Measurements from ENCODE around the gene NUP155. TPM values are rescaled to one million over a fixed set of nuclear protein-coding genes. Genes with fewer than 3 reads are reported as not detected.
A peak's percentile ranks its signal among the peaks of the same experiment; 100 is the strongest.

The NUP155 gene
- polyA plus RNA-seq, 4 donors = 1.1 to 16.7 (median 4.6) TPM

GRCh38 chr5:37255774-37256358 lies 115.0 kb downstream of the NUP155 start:
- WGBS, 3 donors = 86 to 93% (median 90%) methylated on average over 4 of the region's 4 CpGs
- FAIRE-seq (no peak), DNase-seq (no peak)
- H3K27ac ChIP-seq (ENCODE audit: low read depth in 1 of 3, low read length in 2 of 3) = no peak overlapping the region
- no peaks in the 10 kb centered on the region for H3K27me3 ChIP-seq (ENCODE audit: control insufficient read depth in 3 of 3, insufficient read depth in 3 of 3, low read length in 3 of 3)
- H3K4me1 ChIP-seq (ENCODE audit: control insufficient read depth in 3 of 3, insufficient read depth in 2 of 3, low read depth in 1 of 3, low read length in 2 of 3) = no peaks in the 10 kb centered on the region
- H3K36me3 ChIP-seq (ENCODE audit: control insufficient read depth in 3 of 3, insufficient read depth in 2 of 3, low read depth in 1 of 3, low read length in 3 of 3) = peaks cover 0 to 2% (median 0%) of the 10 kb centered on the region in 3 donors
- H3K4me3 ChIP-seq (ENCODE audit: low read depth in 1 of 3, low read length in 3 of 3) = no peak overlapping the region
- peaks cover 0 to 8% of the 10 kb centered on the region in 2 donors for H3K9me3 ChIP-seq (ENCODE audit: control insufficient read depth in 2 of 2, insufficient read depth in 1 of 2, low read depth in 1 of 2, low read length in 1 of 2)

- Histone ChIP-seq H3K4me1 (ENCODE audit: control insufficient read depth in 3 of 3, insufficient read depth in 2 of 3, low read depth in 1 of 3, low read length in 2 of 3) (no peaks in the 10 kb centered on the region), H3K27me3 (ENCODE audit: control insufficient read depth in 3 of 3, insufficient read depth in 3 of 3, low read length in 3 of 3) (no peaks in the 10 kb centered on the region), H3K27ac (ENCODE audit: low read depth in 1 of 3, low read length in 2 of 3) (no peak overlapping the region), H3K4me3 (ENCODE audit: low read depth in 1 of 3, low read length in 3 of 3) (no peak overlapping the region), H3K36me3 (ENCODE audit: control insufficient read depth in 3 of 3, insufficient read depth in 2 of 3, low read depth in 1 of 3, low read length in 3 of 3) (peaks cover 0 to 2% (median 0%) of the 10 kb centered on the region in 3 donors), H3K9me3 (ENCODE audit: control insufficient read depth in 2 of 2, insufficient read depth in 1 of 2, low read depth in 1 of 2, low read length in 1 of 2) (peaks cover 0 to 8% of the 10 kb centered on the region in 2 donors)
- no peak for FAIRE-seq
- DNase-seq = no peak
- whole genome bisulfite sequencing, 3 donors = 92 to 100% (median 96%) methylated on average over 1 of the region's 1 CpG
Measured at GRCh38 chr5:37254581-37254980, 116.3 kb downstream of the NUP155 start.

- no peak overlapping the region for H3K4me3 ChIP-seq (ENCODE audit: low read depth in 1 of 3, low read length in 3 of 3)
- H3K27me3 ChIP-seq (ENCODE audit: control insufficient read depth in 3 of 3, insufficient read depth in 3 of 3, low read length in 3 of 3) = no peaks in the 10 kb centered on the region
- DNase-seq = no peak
- H3K9me3 ChIP-seq (ENCODE audit: control insufficient read depth in 2 of 2, insufficient read depth in 1 of 2, low read depth in 1 of 2, low read length in 1 of 2) = peaks cover 0 to 8% of the 10 kb centered on the region in 2 donors
- FAIRE-seq = no peak
- no peaks in the 10 kb centered on the region for H3K4me1 ChIP-seq (ENCODE audit: control insufficient read depth in 3 of 3, insufficient read depth in 2 of 3, low read depth in 1 of 3, low read length in 2 of 3)
- no peaks in the 10 kb centered on the region for H3K36me3 ChIP-seq (ENCODE audit: control insufficient read depth in 3 of 3, insufficient read depth in 2 of 3, low read depth in 1 of 3, low read length in 3 of 3)
- H3K27ac ChIP-seq (ENCODE audit: low read depth in 1 of 3, low read length in 2 of 3) = no peak overlapping the region
Measured at GRCh38 chr5:37251665-37252064, 119.2 kb downstream of the NUP155 start.

- 71 to 75% (median 73%) methylated on average over 10 of the region's 10 CpGs for WGBS, 3 donors
- no peaks in the 10 kb centered on the region for H3K27me3 ChIP-seq (ENCODE audit: control insufficient read depth in 3 of 3, insufficient read depth in 3 of 3, low read length in 3 of 3)
- H3K9me3 ChIP-seq (ENCODE audit: control insufficient read depth in 2 of 2, insufficient read depth in 1 of 2, low read depth in 1 of 2, low read length in 1 of 2) = peaks cover 0 to 8% of the 10 kb centered on the region in 2 donors
- H3K36me3 ChIP-seq (ENCODE audit: control insufficient read depth in 3 of 3, insufficient read depth in 2 of 3, low read depth in 1 of 3, low read length in 3 of 3) = peaks cover 0 to 3% (median 0%) of the 10 kb centered on the region in 3 donors
- peak overlapping the region in 2 of 3 donors; percentile 60 to 90 for H3K27ac ChIP-seq (ENCODE audit: low read depth in 1 of 3, low read length in 2 of 3)
- FAIRE-seq (no peak), DNase-seq (no peak)
- no peaks in the 10 kb centered on the region for H3K4me1 ChIP-seq (ENCODE audit: control insufficient read depth in 3 of 3, insufficient read depth in 2 of 3, low read depth in 1 of 3, low read length in 2 of 3)
- H3K4me3 ChIP-seq (ENCODE audit: low read depth in 1 of 3, low read length in 3 of 3) = peak overlapping the region; percentile 75 to 97 (median 94)
Measured at GRCh38 chr5:37249815-37250164, 121.1 kb downstream of the NUP155 start.

GRCh38 chr5:37248970-37249814 lies 121.7 kb downstream of the NUP155 start, which contains the start of gene CPLANE1:
Gene CPLANE1, minus strand, starts transcription at chr5:37249376. Its CDS starts 1,678 bp downstream, at chr5:37247698.
- no peaks in the 10 kb centered on the region for H3K27me3 ChIP-seq (ENCODE audit: control insufficient read depth in 3 of 3, insufficient read depth in 3 of 3, low read length in 3 of 3)
- H3K9me3 ChIP-seq (ENCODE audit: control insufficient read depth in 2 of 2, insufficient read depth in 1 of 2, low read depth in 1 of 2, low read length in 1 of 2) = peaks cover 0 to 4% of the 10 kb centered on the region in 2 donors
- peaks cover 0 to 5% (median 0%) of the 10 kb centered on the region in 3 donors for H3K36me3 ChIP-seq (ENCODE audit: control insufficient read depth in 3 of 3, insufficient read depth in 2 of 3, low read depth in 1 of 3, low read length in 3 of 3)
- FAIRE-seq (no peak), DNase-seq (peak; percentile 52 to 90)
- H3K4me3 ChIP-seq (ENCODE audit: low read depth in 1 of 3, low read length in 3 of 3) = peak within 1 kb of the TSS; percentile 75 to 97 (median 94)
- H3K27ac ChIP-seq (ENCODE audit: low read depth in 1 of 3, low read length in 2 of 3) = peak within 1 kb of the TSS; percentile 37 to 92 (median 90)
- 1 to 2% (median 1%) methylated on average over 48 to 88 of the region's 88 CpGs for WGBS, 3 donors
- no peaks in the 10 kb centered on the region for H3K4me1 ChIP-seq (ENCODE audit: control insufficient read depth in 3 of 3, insufficient read depth in 2 of 3, low read depth in 1 of 3, low read length in 2 of 3)

- FAIRE-seq = no peak
- no peak for DNase-seq
- H3K4me1 ChIP-seq (ENCODE audit: control insufficient read depth in 3 of 3, insufficient read depth in 2 of 3, low read depth in 1 of 3, low read length in 2 of 3) = no peaks in the 10 kb centered on the region
- 4 to 9% (median 7%) methylated on average over 19 of the region's 19 CpGs for WGBS, 3 donors
- no peaks in the 10 kb centered on the region for H3K27me3 ChIP-seq (ENCODE audit: control insufficient read depth in 3 of 3, insufficient read depth in 3 of 3, low read length in 3 of 3)
- peak overlapping the region; percentile 75 to 97 (median 94) for H3K4me3 ChIP-seq (ENCODE audit: low read depth in 1 of 3, low read length in 3 of 3)
- H3K9me3 ChIP-seq (ENCODE audit: control insufficient read depth in 2 of 2, insufficient read depth in 1 of 2, low read depth in 1 of 2, low read length in 1 of 2) = no peaks in the 10 kb centered on the region
- peaks cover 0 to 8% (median 0%) of the 10 kb centered on the region in 3 donors for H3K36me3 ChIP-seq (ENCODE audit: control insufficient read depth in 3 of 3, insufficient read depth in 2 of 3, low read depth in 1 of 3, low read length in 3 of 3)
- H3K27ac ChIP-seq (ENCODE audit: low read depth in 1 of 3, low read length in 2 of 3) = peak overlapping the region; percentile 37 to 92 (median 90)
Measured at GRCh38 chr5:37248421-37248969, 122.4 kb downstream of the NUP155 start.

- FAIRE-seq (no peak), DNase-seq (no peak)
- 77 to 83% (median 81%) methylated on average over 4 of the region's 4 CpGs for WGBS, 3 donors
- Histone ChIP-seq H3K4me3 (ENCODE audit: low read depth in 1 of 3, low read length in 3 of 3) (no peak overlapping the region), H3K4me1 (ENCODE audit: control insufficient read depth in 3 of 3, insufficient read depth in 2 of 3, low read depth in 1 of 3, low read length in 2 of 3) (no peaks in the 10 kb centered on the region), H3K27ac (ENCODE audit: low read depth in 1 of 3, low read length in 2 of 3) (no peak overlapping the region), H3K36me3 (ENCODE audit: control insufficient read depth in 3 of 3, insufficient read depth in 2 of 3, low read depth in 1 of 3, low read length in 3 of 3) (peaks cover 0 to 12% (median 0%) of the 10 kb centered on the region in 3 donors), H3K27me3 (ENCODE audit: control insufficient read depth in 3 of 3, insufficient read depth in 3 of 3, low read length in 3 of 3) (no peaks in the 10 kb centered on the region), H3K9me3 (ENCODE audit: control insufficient read depth in 2 of 2, insufficient read depth in 1 of 2, low read depth in 1 of 2, low read length in 1 of 2) (no peaks in the 10 kb centered on the region)
Measured at GRCh38 chr5:37247496-37247895, 123.4 kb downstream of the NUP155 start.

- FAIRE-seq = no peak
- Histone ChIP-seq H3K9me3 (ENCODE audit: control insufficient read depth in 2 of 2, insufficient read depth in 1 of 2, low read depth in 1 of 2, low read length in 1 of 2) (no peaks in the 10 kb centered on the region), H3K4me1 (ENCODE audit: control insufficient read depth in 3 of 3, insufficient read depth in 2 of 3, low read depth in 1 of 3, low read length in 2 of 3) (no peaks in the 10 kb centered on the region), H3K27ac (ENCODE audit: low read depth in 1 of 3, low read length in 2 of 3) (no peak overlapping the region), H3K4me3 (ENCODE audit: low read depth in 1 of 3, low read length in 3 of 3) (no peak overlapping the region), H3K27me3 (ENCODE audit: control insufficient read depth in 3 of 3, insufficient read depth in 3 of 3, low read length in 3 of 3) (no peaks in the 10 kb centered on the region), H3K36me3 (ENCODE audit: control insufficient read depth in 3 of 3, insufficient read depth in 2 of 3, low read depth in 1 of 3, low read length in 3 of 3) (peaks cover 0 to 12% (median 0%) of the 10 kb centered on the region in 3 donors)
- DNase-seq = no peak
- WGBS, 3 donors = 67 to 92% (median 82%) methylated on average over 1 of the region's 1 CpG
Measured at GRCh38 chr5:37247036-37247435, 123.9 kb downstream of the NUP155 start.

All from small intestine (tissue), 7 donors.